A204.1 (cell line): ENCODE results near the gene GNG7.

Source experiments
- FAIRE-seq: peaks from 2 replicates; lab custom pipeline; 2012; peaks lifted over from hg19 to GRCh38; lab: Jason Lieb, UNC

GNG7 gene

DNA sequence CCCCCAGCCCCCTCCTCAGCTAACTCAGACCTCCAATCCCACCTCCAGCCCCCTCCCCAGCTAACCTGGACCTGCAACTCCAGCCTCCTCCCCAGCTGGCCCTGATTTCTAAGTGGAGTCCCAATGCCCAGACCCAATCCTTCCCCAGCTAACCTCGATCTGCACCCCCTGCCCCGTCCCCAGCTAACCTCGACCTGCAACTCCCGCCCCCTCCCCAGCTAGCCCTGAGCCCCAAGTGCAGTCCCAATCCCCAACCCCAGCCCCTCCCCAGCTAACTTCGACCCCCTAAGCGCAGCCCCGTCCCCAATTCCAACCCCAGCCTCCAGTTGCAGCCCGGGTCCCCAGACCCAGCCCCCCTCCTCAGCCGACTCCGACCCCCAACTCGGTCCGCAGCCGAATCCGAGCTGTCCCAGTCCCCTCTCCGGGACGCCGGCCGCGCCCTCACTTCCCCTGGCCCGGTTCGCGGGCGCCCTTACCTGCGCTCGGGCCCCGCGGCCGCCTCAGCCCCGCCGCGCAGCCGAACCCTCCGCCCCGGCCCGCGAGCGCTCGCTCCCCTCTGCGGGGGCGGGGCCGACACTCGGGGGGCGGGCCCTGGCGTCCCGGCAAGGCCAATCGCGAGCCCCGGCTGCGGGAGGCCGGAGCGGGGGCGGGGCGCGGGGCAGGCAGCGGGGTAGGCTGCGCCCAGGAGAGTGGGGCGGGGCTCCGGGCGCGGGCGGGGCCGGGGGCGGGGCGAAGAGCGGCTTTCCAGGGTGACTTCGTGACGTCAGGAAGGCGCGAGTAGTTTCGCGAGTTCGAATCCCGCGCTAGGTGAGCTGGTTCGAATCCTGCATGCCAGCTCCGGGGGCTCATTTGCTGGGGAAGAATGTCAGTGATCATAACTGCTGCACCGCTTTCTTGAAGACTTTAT, at the start of gene GNG7:
Gene GNG7, minus strand, starts transcription at position 525 of the 907 bp plus-strand sequence. CDS start 182,006 bp downstream, outside the sequence.
- FAIRE-seq, result no peak

DNA sequence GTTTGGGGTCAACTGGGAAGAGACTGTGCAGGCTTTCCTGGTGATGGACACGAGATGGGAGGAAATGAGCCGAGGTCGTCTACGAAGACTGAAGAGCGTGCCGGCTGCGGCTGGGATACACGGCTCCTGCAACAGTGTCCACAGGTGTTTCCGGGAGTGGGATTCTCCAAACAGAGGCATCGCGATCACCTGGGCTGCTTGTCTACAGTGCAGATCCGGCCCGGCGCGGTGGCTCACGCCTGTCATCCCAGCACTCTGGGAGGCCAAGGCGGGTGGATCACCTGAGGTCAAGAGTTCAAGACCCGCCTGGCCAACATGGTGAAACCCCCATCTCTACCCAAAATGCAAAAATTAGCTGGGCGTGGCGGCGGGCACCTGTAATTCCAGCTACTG, 48.9 kb upstream of the GNG7 start:
- no peak for FAIRE-seq

DNA sequence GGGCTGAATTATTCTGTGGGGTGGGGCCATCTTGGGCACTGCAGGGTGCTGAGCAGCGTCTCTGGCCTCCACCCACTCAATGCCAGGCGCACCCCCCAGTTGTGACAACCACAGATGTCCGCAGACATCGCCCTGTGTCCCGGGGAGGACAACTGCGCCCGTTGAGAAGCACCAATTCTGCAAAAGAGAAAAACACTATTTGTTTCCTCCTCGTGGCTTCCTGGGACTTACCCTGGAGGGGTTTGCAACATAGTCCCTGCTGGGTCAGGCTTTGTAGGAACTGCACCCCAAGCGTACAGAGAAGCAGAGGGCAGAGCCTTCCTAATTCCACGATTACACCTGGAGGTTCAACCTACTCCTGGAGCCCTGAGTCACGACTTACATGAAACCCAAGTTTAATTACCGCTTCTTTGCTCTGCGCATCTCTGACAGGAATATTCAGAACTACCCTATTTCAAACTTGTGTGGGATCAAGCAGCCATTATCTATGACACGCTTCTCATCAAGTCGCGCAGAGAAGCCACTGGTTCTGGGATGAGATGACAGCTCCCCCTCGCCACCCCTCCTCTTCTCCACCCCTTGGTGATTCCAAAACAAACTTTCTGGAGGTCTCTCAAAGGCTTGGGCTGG, 48.4 kb upstream of the GNG7 start:
- no peak for FAIRE-seq

- no peak for FAIRE-seq
Observed at GRCh38 chr19:2747349-2747748, 44.9 kb upstream of the GNG7 start.

- FAIRE-seq, result no peak
Observed at GRCh38 chr19:2744113-2744512, 41.6 kb upstream of the GNG7 start.

DNA sequence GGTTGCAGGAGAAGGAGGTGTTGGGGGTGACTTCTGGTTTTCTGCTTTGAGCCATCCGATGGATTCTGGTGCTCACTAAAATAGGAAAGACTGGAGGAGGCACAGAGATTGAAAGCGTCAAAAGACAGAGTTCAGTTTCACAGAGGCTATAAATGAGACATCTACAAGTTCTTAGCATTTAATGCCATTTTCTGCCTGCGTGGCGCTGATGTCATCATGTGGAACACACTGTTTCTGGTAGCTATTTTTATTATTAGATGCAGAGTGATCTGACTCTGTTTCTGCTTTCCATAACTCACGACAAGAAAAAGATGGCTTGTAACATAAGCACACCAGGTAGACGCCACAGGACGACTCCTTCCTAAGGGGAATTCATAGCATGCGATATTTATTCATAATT, 40.6 kb upstream of the GNG7 start:
- FAIRE-seq, result no peak

GRCh38 chr19:2740314-2740656, 37.8 kb upstream of the GNG7 start:
- FAIRE-seq, result no peak

DNA sequence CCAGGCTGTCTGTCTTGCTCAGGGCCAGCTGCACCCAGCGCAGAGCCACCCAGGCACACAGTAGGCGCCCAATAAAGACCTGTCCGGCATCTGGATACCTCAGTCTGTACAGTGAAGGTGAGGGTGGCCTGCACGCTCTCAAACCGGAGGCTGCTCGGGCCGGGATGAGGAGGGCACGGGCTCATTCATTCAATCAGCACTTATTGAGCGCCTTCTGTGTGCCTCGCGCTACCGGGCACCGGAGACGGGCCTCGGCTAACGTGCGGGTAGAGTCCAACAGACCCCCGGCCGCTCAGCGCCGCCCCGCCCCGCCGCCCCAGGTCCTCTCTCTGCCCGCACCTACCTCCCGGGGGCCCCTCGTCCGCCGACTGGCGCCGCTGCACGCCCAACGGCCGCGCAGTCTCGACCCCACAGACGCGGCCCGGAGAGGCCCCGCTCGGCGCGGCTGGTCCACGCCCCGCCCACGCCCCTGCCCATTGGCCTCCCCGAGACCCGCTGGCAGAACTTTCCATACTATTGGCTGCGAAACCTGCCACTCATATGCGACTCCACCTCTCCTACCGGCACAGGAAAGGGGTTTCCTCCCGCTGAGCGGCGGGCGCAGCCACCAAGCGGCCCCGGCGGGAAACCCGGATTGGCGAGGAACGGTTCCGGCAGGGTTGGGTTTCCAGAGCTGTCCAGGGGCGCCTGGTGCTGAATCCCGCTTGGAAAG, 37.3 kb upstream of the GNG7 start, which contains the start of gene SLC39A3:
Gene SLC39A3, minus strand, starts transcription at position 416 of the 712 bp plus-strand sequence. CDS start 2,760 bp downstream, outside the sequence.
- FAIRE-seq, result no peak

DNA sequence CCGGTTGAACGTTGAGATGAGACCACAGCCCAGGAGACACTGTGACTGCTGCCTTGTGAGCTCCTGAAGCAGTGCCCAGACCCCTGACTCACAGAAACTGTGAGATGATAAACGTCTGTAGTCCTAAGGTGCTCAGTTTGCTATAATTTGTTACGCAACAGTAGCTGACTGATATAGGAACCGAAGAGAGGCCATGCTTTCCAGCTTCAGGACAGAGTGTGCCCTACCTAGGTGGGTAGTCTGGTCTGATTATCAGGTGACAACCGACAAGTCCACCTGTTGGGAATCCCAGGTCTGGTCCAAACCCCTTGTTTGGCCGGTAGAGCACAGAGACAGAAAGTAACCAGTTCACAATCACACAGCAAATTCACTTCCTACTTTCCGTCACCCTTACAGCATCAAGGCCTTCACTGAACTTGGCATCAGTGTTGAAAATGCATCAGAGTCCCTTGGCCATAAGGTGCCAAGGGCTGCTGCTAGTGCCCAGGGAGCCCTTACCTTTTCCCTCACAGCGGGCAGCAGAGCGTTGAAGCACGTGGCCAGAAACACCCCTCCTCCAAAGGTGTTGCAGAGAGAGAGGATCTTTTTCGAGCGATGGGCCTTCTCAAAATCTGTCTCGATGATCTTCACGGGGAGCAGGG, 34.2 kb upstream of the GNG7 start:
- FAIRE-seq, result no peak

GRCh38 chr19:2735374-2735773, 32.9 kb upstream of the GNG7 start:
- FAIRE-seq, result no peak

- FAIRE-seq, result no peak
Observed at GRCh38 chr19:2734589-2735288, 32.2 kb upstream of the GNG7 start.

- FAIRE-seq, result no peak
Observed at GRCh38 chr19:2733930-2734588, 31.6 kb upstream of the GNG7 start.

GRCh38 chr19:2732883-2733282, 30.4 kb upstream of the GNG7 start:
- FAIRE-seq, result no peak

GRCh38 chr19:2732157-2732725, 29.7 kb upstream of the GNG7 start:
- no peak for FAIRE-seq

DNA sequence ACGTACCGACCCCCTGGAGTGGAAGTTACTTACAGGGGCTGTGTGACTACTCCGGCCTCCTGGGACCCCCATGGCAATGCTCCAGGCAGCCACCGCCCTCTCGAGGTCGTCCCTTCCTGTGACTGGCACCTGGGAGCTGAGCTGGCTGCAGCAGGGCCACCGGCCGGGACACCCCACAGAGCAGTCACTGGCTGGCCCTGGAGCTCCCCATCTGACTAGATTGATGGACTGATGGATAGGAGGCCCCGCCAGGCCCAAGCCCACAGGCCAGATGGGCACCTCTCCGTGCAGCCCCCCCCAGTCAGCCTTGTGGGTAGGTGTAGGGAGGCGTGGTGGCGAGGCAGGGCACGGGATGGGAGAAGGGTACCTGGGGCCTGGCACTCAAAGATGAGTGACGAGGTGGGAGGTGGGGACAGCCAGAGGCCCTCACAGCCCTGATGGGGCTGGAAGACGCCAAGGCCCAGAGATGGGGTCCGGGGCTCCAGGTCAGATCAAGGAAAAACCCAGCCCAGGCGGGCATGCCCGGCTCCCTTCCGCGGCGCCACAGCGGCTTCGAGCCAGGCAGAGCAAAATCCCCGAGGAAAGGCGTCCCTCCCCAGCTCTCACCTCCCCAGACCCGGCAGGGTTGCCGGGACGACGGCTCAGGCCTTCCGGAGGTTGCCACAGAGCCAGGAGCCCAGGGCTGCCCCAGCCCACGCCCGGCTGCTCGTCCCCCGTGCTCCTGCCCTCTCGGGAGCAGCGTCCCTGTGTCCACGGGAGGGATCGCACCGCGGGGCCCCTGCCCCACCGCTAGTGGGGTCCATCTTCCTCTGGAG, 28.9 kb upstream of the GNG7 start:
- no peak for FAIRE-seq

GRCh38 chr19:2729943-2730818, 27.7 kb upstream of the GNG7 start:
- no peak for FAIRE-seq

- FAIRE-seq, result no peak
Observed at GRCh38 chr19:2728783-2729387, 26.4 kb upstream of the GNG7 start.

- FAIRE-seq, result no peak
Observed at GRCh38 chr19:2727640-2727944, 25.1 kb upstream of the GNG7 start.
